ENCODE data around the gene RAI1. TPM values are rescaled to one million over a fixed set of nuclear protein-coding genes. Genes with fewer than 3 reads are reported as not detected.
"Not testable (repeated sequence)": the region's sequence is repeated elsewhere in the genome, so short reads cannot be mapped to it uniquely, and the experiment has no call there.

RAI1 gene
- total RNA-seq, 1 donor from 2014 or later, result 28.8 TPM

DNA sequence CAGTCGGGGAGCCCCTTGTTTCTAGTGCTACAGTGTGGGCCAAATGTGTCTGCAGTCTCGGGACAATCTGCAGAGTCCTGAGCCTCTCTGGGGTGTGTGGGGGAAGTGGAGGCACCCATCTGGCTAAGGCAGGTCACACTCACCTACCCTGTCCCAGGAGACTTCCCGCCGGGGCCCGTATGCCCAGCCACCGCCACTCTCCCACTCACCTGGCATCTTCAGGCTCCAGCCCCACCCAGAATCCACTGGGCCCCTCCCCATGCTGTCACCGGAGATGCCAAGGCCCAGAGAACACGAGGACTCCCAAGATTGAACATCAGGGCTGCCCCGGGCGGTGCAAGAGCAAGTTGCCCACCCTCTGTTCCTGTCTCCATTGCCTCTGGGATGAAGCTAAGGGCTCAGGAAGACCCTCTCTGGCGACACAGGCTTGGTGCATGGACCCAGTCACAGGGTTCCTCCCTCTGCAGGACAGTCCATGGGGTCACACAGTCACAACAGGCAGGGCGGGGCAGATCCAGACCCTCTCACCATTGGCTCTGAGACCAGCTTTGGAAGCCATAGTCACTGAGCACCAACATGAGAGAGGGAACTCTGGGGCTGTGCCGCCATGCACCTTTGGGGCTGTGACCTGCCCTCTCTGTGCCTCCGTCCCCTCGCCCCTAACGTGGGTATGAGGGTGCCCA is 117.5 kb downstream of the RAI1 start:
- DNase-seq (ENCODE audit: low spot score), result no peak
- intact Hi-C loops (cut with DNase I), result no loop called here

DNA sequence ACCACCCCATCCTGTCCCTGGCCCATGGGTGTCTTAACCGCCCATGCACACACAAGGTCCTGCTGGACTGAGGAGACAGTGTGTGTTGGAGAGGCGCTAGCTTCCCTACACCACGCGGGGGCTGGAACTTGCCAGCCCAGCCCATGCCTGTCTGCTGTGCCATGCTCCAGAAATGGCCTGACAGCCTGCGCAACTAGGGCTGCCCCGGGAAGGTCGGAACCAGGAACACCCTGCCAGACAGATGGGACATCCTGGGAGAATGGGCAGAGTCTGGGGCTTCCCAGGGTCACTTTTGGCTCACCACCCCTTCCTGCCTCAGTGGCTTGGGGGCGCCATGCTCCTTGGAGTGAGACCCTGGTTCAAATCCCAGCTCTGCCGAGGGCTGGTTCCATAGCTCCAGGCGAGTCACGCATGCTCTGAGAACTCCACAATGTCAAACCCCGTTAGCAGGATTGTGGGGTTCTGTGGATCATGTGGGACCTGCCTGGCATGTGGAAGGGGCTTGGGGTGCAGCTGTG is 119.3 kb downstream of the RAI1 start:
- intact Hi-C loops (cut with DNase I), result no loop called here
- DNase-seq (ENCODE audit: low spot score), result no peak

DNA sequence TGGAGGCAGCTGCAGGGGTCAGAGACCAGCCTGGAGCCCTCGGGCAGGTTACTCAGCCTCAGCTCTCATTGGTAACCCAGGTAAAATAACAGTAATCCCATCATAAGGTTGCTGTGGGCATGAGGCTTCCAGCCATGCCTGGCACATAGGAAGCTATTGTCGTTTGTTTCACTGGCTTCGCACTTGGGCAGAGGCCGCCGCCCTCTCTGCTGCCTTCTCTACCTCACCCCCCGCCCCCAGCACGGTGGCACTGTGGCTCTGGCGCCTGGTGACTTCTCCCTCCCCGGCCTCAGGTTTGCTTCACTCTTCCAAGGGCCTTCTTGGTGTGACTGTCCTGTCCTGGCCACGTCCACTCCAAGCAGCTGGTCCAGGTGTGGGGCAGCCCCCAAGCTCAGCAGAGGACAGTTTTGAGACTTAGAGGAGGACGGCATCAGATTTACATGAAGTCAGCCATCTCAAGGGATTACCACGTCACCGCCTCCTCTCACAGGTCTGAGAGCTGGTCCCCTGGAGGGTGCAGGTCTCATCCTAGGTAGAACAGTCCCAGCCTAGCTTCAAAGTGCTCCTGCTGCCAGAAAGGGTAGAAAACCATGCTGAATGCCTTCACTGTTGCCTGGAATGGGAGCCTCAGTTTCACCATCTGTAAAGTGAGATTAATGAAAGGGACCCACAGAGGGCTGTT is 120.7 kb downstream of the RAI1 start:
- intact Hi-C loops (cut with DNase I), result no loop called here
- DNase-seq (ENCODE audit: low spot score), result no peak

DNA sequence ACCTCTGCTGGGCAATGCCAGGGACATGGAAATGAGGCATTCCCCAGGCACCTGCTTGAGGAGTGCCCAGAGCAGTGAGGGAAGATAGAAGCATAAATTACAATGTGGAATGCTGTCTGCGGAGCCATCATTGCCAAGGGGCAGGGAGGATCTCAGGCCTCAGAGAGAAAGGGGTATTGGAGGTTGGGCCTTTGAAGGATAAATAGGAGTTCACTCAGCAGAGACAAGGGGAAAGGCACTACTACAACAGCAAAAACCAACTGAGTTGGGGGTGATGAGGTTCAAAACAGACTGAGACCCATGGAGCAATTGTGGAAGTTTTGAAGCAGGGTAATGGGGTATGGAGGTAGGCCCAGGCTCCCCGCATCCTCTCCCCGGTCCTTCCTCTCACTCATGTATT is 122.7 kb downstream of the RAI1 start:
- intact Hi-C loops (cut with DNase I), result no loop called here
- DNase-seq (ENCODE audit: low spot score), result no peak

DNA sequence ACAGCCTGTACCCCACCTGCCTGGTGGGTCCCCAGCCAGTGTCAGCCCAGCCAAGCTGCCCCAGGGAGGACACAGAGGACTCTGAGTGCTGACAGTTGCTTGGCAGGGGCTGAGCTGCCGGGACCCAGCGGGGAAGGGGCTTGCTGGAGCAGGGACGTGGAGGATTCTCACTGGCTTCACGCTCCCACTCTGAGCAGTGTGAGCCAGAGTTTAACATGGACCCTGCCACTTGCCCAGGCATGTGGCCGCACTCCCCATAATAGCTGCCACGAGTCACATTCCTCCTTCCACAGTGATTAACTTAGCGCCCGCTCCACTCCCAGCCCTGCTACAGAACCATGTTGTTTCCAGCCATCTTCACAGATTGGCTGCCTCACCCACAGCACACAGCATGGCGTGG is 124.3 kb downstream of the RAI1 start:
- DNase-seq (ENCODE audit: low spot score), result no peak
- intact Hi-C loops (cut with DNase I), result no loop called here

DNA sequence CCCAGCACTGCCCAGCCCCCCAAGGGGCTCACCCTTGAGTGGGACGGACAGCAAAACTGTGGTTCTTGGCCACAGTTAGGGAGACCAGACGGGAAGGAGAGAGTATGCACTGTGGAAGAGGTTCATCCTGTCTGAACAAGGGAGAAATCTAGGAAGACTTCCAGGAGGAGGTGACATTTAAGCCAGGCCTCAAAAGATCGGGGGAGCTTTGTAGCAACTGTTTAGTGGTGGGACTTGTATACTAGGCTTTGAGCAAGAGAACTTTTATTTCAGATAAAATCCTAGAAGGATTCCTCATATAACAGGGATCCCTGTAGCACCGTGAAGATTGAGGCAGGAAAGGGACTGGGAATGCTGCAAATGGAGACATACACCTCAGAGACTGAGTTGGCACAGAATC is 124.8 kb downstream of the RAI1 start:
- intact Hi-C loops (cut with DNase I), result no loop called here
- no peak for DNase-seq (ENCODE audit: low spot score)

DNA sequence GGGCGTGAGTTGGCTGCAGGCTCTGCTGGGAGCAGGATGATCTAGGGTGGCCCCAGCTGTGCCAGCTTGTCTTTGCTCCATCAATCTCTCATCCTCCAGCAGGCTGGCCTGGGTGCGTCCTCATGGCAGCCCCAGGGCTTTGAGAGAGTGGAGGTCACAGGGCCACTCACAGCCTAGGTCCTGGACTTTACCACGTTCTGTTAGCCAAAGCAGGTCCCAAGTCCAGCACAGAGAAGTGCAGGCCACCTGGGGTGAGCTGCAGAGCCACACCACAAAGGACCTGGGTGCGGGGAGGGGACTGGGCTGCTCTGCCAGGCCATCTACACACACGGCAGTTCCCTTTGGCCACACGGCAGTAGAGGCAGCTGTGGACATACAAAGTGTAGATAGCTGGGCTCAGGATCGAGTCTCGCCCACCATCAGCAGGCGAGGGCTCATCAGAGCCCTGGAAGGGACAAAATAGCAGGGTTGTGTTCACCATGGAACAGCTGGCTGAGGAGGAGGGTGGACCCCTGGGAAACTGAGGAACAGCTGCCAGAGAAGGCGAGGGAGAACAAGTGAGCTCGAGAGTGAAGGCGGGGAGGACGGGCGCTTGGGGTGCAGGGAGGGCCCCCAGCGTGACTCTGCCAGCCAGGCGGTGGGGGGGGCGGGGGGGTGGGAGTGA is 125.5 kb downstream of the RAI1 start:
- intact Hi-C loops (cut with DNase I), result no loop called here
- DNase-seq (ENCODE audit: low spot score), result no peak

DNA sequence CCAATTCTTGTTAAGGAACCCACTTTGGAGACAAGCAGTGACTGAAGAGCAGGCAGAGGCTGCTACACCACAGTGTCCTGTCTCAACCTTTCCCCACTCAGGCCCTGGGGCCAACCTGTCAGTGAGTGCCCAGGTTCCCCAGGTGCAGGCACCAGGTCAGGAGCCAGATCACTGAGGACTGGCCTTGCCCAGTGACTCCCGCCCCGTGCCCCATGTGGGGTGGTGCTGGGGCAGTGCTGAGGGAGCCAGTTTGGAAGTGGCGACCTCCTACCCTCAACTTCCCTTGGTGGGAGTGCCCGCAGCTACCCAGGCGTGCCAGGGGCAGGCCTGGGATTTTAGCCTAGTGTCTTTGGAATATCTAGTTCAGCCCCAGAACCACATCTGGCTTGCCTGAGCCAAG is 126.2 kb downstream of the RAI1 start:
- no peak for DNase-seq (ENCODE audit: low spot score)
- intact Hi-C loops (cut with DNase I), result no loop called here

DNA sequence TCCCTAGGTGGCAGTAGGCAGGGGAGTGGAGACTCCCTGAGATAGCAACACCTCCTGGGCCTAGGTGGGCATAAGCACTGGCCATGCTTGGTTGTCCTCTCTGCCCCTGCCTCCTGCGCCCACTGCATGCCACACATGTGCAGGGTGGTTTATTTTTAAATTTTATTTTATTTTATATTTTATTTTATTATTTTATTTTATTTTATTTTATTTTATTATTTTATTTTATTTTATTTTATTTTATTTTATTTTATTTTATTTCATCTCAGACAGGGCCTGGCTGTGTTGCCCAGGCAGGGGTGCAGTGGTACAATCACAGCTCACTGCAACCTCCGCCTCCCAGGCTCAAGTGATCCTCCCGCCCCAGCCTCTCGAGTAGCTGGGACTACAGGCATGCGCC is 126.9 kb downstream of the RAI1 start:
- intact Hi-C loops (cut with DNase I); DNase-seq (ENCODE audit: low spot score): not testable (repeated sequence)

DNA sequence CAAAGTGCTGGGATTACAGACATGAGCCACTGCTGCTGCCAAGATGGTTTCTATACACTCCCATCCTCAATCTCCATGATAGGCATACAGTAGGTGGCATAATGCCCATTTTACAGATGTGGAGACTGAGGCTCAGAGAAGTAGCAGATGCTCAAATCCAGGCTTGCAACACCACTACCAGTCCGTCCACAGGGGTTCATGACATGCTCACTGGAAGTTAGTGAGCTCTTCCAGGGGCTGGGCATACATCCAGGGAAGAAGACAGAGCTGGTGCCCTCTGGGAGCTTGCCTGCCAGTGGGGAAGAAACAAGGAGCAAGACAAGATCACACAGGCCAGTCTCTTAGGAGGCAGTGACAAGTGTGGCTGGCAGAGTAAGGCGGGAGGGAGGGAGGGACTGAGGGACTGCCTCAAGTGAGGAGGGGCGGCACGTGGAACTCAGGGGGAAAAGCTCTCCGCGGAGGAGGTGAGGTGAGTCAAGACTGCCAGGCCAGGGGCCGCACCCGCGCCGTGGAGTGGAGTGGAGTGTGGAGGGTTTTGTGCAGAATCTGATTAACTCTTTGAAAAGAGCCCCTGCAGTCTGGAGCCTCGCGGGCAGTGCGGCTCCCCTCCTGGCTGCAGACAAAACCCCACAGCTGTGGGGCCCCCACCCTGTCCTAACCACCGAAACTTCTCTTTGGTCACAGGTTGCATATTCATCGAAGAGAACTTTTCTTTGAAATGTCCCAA is 127.6 kb downstream of the RAI1 start:
- intact Hi-C loops (cut with DNase I), result no loop called here
- no peak for DNase-seq (ENCODE audit: low spot score)

DNA sequence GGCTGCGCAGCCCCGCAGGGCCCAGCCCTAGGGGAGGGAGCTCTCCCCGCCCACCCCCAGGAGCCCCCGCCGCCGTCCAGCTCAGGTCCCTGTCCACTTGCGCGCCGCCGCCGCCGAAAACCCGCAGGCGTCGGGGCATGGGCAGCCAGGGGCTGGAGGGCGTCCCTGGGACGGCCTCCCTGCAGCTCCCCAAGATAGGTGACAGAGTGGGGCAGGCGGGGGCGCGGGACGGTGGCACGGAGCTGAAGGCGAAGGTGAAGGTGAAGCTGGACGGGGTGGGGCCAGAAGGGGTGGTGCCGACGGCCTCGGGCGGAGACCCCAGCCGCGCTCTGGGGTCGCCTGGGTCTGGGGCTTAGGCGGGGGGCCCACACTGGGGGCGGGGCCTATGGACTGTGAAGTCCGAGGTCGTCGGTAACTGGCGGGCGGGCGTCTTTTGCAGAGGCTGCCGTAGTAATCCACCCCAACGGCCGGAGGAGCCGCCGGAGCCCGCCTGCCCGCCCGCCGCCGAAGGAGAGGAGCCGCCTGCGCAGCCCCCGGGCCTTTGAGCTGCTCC is 128.3 kb downstream of the RAI1 start:
- intact Hi-C loops (cut with DNase I), result loop anchor here (2.0 to 5.0 kb wide), 2 partner anchors 127 to 223 kb away; no protein-coding TSS in a partner anchor
- DNase-seq (ENCODE audit: low spot score), result no peak

DNA sequence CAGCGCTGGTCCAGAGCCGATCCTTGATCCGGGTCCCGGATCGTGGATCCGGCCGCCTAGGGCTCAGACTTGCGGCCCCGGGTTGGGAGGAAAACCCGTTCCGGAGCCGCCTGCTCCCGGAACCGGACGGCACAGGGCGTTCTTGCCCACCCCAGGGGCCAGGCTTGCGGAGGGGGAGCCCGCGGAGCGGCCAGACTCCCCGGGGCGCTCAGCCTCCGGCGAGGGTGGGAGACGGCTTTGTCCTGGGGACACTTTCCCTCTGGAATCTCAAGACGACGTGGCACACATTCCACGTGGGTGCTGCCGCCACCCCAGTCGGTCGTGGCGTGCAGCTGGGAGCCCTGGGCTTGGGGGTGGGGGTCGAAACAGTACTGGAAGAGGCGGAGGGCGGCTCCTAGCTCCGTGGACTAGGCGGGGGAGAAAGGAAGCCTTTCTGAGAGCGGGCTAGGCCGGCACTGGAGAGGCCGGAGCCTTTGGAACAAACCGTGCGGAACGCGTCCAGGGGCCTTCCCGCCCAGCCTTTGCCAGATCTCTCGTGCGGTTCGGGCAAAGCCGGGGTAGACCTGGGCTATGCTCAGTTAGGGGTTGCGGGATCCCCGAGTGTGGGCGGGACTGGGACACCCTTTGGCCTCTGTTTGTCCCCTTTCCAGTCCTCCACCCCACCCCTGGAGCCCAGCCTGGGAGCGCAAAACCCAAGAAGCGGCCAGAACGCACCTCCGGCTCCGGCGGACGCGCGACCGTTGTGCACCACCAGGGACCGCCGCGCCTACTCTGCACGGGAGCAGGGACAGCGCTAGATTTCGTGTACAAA is 129.0 kb downstream of the RAI1 start:
- intact Hi-C loops (cut with DNase I), result loop anchor here (2.0 to 5.0 kb wide), 2 partner anchors 127 to 222 kb away; no protein-coding TSS in a partner anchor

DNA sequence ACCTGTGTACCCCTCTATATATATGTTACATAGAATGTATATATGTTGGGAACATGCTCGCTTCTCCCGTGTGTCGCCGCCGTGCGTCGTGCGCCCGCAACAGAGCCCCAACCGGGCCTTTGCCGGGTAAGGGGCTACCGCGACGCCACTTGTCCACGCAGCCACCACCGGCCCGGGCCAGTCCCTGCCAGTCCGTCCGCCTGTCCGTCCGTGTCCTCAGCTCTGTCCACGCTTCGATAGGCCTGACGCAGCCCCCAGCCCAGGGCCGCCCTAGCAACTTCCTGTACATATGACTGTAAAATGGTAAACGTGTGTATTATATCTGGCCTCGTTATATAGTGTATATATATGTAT is 129.6 kb downstream of the RAI1 start:
- intact Hi-C loops (cut with DNase I), result loop anchor here (2.0 to 5.0 kb wide), 2 partner anchors 128 to 221 kb away; no protein-coding TSS in a partner anchor
- DNase-seq (ENCODE audit: low spot score), result no peak

More for the DNA sequence above, 129.0 kb downstream of the RAI1 start:
- DNase-seq (ENCODE audit: low spot score), result no peak

DNA sequence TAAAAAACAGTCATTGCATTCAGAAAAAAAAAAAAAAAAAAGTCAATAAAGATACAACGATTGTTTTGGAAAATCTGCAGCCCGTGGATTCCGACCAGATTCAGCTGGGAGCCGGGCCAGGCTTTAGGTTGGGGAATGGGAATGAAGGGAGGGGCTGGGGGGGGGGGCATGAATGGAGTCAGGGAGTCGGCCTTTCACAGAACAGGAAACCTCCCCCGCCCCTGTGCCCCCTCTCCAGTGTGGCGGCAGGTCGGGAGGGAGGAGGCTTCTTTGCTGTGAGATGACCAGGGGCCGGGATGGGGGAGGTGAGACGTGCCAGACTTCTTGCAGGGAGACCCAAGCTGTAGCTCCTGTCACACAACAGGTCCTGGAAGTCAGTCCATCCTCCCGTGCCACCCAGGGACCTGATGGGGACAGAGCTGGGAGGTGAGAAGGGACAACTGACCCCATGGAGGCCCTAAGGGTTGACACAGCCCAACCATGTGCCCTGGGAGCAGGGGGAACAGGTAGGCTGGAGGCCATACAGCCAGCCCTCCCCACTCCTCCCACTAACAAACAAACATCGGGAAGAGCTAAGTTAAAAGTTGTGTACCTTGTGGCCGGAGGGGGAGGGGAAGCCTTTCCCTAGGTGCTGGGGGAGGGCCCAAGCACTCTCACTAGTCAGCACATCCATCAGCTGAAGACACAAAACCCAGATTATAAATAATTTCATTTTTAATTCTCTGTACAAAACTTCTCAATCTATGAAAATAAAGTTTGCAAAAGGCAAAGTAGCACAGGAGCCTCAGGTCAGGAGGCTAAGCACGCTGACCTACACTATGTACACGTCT is 130.3 kb downstream of the RAI1 start:
- DNase-seq (ENCODE audit: low spot score), result no peak
- intact Hi-C loops (cut with DNase I), result loop anchor here (2.0 to 5.0 kb wide), 4 partner anchors 49 to 221 kb away; no protein-coding TSS in a partner anchor

DNA sequence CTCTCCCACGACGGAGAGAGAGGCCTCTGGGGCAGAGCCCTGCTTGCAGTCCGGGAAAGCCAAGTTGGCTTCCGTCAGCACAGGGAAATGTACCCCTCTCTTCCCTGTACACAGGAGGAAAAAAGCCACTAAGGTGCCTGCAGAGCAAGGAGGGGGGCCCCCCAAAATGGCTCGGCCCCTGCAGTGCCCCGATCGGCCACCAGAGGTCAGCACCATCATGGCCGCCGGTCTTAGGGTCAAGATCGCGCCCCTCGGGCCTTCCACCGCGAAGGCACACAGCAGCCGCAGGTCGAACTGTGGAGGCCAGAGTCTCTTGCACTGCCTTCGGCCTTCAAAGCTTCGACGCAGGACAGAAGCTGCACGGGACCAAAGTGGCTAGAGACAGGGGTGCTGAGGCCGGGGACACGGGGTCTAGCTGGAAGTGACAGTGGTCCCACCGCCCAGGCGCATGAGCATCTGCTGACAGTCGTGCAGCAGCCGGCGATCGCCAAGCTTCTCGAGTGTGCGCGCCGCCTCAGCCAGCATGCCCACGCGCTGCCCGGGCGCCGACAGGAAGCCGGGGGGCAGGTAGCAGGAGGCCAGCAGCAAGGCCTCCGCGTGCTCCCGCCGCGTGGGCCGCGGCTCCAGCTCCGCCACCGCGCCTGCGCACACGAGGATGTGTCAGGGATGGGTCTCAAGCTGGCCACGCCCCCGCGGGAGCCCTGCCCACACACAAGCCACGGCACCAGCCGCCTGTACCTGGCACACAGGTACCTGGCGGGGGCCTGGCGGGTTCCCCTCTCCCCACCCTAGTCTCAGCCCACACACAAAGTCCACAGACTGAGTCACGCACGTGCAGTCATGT is 131.2 kb downstream of the RAI1 start:
- intact Hi-C loops (cut with DNase I), result loop anchor here (2.0 to 5.0 kb wide), 3 partner anchors 48 to 220 kb away; no protein-coding TSS in a partner anchor
- DNase-seq (ENCODE audit: low spot score), result peak; percentile 90

DNA sequence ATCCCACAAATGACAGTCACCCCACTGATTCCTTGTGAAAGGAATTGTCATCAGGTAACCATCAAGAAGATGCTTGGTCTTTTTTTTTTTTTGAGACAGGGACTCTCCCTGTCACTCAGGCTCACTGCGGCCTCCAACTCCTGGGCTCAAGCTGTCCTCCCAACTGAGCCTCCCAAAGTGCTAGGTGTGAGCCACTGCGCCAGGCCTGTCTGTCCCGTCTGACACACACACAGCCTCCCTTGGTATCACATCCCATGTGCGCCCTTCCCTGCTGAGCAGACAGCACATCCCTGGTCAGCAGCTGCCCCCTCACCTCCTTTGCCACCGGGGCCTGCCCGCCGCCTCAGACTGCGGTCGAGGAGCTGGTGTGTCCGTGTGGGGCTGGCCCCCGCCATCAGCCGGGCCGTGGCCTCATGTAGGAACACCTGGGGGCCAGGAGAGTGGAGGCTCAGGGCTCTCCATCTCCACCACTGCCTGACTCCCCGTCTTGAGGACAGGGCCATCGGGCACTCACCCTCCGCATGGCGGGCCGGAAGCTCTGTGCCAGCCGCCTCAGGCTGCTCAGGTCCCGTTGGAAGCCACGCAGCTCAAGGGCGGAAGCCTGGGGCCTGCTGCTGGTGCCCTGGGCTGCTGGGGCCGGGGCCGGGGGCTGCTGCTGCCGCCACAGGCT is 131.9 kb downstream of the RAI1 start:
- DNase-seq (ENCODE audit: low spot score), result no peak
- intact Hi-C loops (cut with DNase I), result loop anchor here (2.0 to 5.0 kb wide), 3 partner anchors 48 to 219 kb away; no protein-coding TSS in a partner anchor
